ENCODE results near the gene CIITA. TPM values are rescaled to one million over a fixed set of nuclear protein-coding genes. Genes with fewer than 3 reads are reported as not detected.
"Not testable (repeated sequence)": the region's sequence is repeated elsewhere in the genome, so short reads cannot be mapped to it uniquely, and the experiment has no call there.

CIITA gene
- total RNA-seq, 2 experiments from 2014 or later, result 1.4 to 1.5 TPM

- no peak overlapping the region for H3K27ac Mint-ChIP-seq
- no peak overlapping the region for H3K4me3 Mint-ChIP-seq
- no peaks in the 10 kb centered on the region for H3K27me3 Mint-ChIP-seq
- H3K9me3 Mint-ChIP-seq, result no peaks in the 10 kb centered on the region
- DNase-seq, result peak; percentile 77
- peaks cover 8% of the 10 kb centered on the region for H3K4me1 Mint-ChIP-seq
- no peaks in the 10 kb centered on the region for H3K36me3 Mint-ChIP-seq
These were observed 41.4 kb downstream of the CIITA start for GRCh38 chr16:10918294-10919002.

- DNase-seq, result no peak
- Mint-ChIP-seq H3K36me3 (no peaks in the 10 kb centered on the region), H3K4me3 (no peak overlapping the region), H3K27me3 (no peaks in the 10 kb centered on the region), H3K27ac (no peak overlapping the region), H3K4me1 (peaks cover 8% of the 10 kb centered on the region), H3K9me3 (no peaks in the 10 kb centered on the region)
These were observed 42.0 kb downstream of the CIITA start for GRCh38 chr16:10919003-10919351.

GRCh38 chr16:10920726-10921427 lies 43.9 kb downstream of the CIITA start:
- no peak overlapping the region for H3K27ac Mint-ChIP-seq
- H3K9me3 Mint-ChIP-seq, result no peaks in the 10 kb centered on the region
- no peak overlapping the region for H3K4me3 Mint-ChIP-seq
- DNase-seq, result no peak
- H3K4me1 Mint-ChIP-seq, result peaks cover 2% of the 10 kb centered on the region
- peaks cover 11% of the 10 kb centered on the region for H3K36me3 Mint-ChIP-seq
- no peaks in the 10 kb centered on the region for H3K27me3 Mint-ChIP-seq

DNA sequence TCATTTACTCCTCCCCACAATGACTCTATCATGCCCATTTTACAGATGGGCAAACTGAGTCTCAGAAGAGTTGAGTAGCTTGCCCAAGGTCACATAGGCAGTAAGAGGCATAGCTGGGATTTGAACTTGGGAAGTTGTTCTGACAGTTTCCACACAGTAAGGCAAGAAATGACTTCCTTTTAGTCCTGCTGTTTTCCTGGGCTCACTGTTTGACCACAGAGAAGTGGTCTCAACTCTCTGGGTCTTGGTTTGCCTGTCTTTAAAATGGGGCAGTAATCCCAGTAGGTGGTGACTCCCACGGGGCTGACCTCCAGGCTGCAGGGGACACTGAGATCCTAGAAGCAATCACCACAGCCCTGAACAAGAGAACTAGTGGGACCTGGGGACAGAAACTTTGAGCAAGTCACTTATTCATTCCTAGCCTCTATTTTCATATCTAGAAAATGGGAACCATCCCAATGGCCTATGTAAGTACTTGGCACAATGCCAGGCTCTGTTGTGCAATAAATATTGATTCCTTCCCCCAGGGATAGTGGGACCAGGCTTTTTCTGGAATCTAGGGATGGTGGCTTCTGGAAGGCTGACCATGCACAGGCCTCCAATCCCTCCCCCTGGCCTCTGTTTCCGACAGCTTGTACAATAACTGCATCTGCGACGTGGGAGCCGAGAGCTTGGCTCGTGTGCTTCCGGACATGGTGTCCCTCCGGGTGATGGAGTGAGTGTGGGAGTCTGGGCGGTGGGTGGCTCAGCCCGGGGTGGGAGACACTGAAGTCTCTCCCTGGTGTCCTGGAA lies 44.7 kb downstream of the CIITA start:
- no peak for DNase-seq
- Mint-ChIP-seq H3K27me3 (no peaks in the 10 kb centered on the region), H3K4me3 (no peak overlapping the region), H3K27ac (no peak overlapping the region), H3K36me3 (peaks cover 17% of the 10 kb centered on the region), H3K4me1 (no peaks in the 10 kb centered on the region), H3K9me3 (no peaks in the 10 kb centered on the region)

DNA sequence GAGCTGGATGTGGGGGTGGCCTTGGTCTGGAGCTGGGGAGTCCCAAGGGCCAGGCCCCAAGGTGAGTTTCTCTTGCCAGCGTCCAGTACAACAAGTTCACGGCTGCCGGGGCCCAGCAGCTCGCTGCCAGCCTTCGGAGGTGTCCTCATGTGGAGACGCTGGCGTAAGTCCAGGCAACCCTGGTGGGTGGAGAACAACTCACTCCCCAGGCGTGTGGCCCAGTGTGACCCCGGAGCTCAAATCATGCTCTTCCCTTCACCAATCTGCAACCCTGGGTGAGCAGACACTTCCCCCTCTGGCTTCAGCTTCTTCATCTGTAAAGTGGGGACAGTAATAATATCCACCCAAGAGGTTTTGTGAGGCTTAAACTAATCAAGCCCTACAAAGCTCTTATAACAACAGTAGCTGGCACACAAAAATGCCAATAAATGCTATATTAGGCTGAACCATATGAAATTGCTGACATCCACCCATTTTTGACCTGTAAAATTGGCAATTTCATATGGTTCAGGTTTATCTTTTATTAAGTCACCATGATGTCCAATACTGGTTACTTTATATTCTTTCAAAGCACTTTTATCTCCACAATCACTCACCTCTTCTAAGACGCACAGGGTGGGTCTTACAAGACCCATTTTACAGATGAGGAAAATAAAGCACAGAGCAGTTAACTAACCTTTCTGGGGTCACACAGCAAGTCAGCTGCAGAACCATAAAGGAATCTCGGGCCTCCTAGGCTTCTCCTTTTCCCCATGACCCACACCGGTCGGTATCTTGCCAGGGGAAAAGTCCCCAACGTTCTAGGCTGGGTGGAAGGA lies 45.5 kb downstream of the CIITA start:
- Mint-ChIP-seq H3K4me1 (no peaks in the 10 kb centered on the region), H3K27me3 (no peaks in the 10 kb centered on the region), H3K9me3 (no peaks in the 10 kb centered on the region), H3K27ac (no peak overlapping the region), H3K4me3 (no peak overlapping the region), H3K36me3 (peaks cover 18% of the 10 kb centered on the region)
- no peak for DNase-seq

DNA sequence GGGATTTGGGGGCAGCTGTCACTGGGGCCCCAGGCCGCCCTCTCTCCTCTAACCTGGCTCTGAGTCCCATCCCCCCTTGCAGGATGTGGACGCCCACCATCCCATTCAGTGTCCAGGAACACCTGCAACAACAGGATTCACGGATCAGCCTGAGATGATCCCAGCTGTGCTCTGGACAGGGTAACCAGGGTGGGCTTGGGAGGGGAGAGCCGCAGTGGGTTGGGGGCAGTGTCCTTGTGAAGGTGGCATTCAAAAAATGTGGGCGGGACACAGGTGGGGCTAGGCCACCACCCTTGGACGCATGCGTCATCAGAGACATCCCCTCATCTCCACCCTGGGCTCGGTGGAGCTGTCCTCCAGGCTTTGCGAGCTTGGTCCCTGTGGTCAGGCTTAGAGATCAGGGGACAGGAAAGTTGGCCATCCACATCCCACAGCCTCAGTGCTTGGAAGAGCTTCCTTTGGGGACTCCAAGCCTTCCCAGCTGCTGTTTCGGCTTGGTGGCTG lies 46.2 kb downstream of the CIITA start:
- Mint-ChIP-seq H3K4me3 (no peak overlapping the region), H3K27me3 (no peaks in the 10 kb centered on the region), H3K4me1 (no peaks in the 10 kb centered on the region), H3K36me3 (peaks cover 23% of the 10 kb centered on the region), H3K27ac (no peak overlapping the region), H3K9me3 (no peaks in the 10 kb centered on the region)
- no peak for DNase-seq

- no peaks in the 10 kb centered on the region for H3K27me3 Mint-ChIP-seq
- no peaks in the 10 kb centered on the region for H3K4me1 Mint-ChIP-seq
- no peak overlapping the region for H3K4me3 Mint-ChIP-seq
- H3K36me3 Mint-ChIP-seq, result peaks cover 23% of the 10 kb centered on the region
- no peak overlapping the region for H3K27ac Mint-ChIP-seq
- no peak for DNase-seq
- H3K9me3 Mint-ChIP-seq, result no peaks in the 10 kb centered on the region
These were observed 46.7 kb downstream of the CIITA start for GRCh38 chr16:10923650-10924214.

GRCh38 chr16:10925285-10925684 lies 48.3 kb downstream of the CIITA start:
- H3K4me1 Mint-ChIP-seq, H3K27ac Mint-ChIP-seq, H3K4me3 Mint-ChIP-seq, DNase-seq, H3K27me3 Mint-ChIP-seq, H3K9me3 Mint-ChIP-seq: not testable (repeated sequence)
- peaks cover 23% of the 10 kb centered on the region for H3K36me3 Mint-ChIP-seq

DNA sequence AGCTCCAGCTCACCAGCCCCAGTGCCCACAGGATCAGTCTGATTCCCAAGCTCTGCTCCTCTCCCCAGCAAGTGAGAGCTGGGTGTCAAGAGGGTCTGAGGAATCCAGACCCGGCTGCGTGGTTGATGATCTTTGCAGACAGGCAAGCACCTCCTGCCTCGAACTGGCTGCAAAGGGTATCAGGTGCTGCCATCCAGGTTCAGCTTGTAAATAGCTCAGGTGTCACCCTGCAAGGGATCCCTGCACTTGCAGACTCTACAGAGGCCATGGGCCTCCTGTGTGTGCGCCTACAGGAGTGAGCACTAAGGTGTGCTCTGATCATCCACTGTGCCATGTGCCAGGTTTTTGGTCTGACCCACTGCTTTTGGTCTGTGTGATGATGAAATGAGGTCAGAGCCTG lies 49.1 kb downstream of the CIITA start:
- no peak for DNase-seq
- no peak overlapping the region for H3K27ac Mint-ChIP-seq
- H3K9me3 Mint-ChIP-seq, result no peaks in the 10 kb centered on the region
- no peaks in the 10 kb centered on the region for H3K27me3 Mint-ChIP-seq
- no peak overlapping the region for H3K4me3 Mint-ChIP-seq
- peaks cover 6% of the 10 kb centered on the region for H3K4me1 Mint-ChIP-seq
- H3K36me3 Mint-ChIP-seq, result peaks cover 23% of the 10 kb centered on the region

- Mint-ChIP-seq H3K27me3 (no peaks in the 10 kb centered on the region), H3K4me3 (no peak overlapping the region), H3K9me3 (no peaks in the 10 kb centered on the region), H3K36me3 (peaks cover 23% of the 10 kb centered on the region), H3K27ac (no peak overlapping the region), H3K4me1 (peaks cover 12% of the 10 kb centered on the region)
- DNase-seq, result no peak
These were observed 49.9 kb downstream of the CIITA start for GRCh38 chr16:10926867-10927266.

DNA sequence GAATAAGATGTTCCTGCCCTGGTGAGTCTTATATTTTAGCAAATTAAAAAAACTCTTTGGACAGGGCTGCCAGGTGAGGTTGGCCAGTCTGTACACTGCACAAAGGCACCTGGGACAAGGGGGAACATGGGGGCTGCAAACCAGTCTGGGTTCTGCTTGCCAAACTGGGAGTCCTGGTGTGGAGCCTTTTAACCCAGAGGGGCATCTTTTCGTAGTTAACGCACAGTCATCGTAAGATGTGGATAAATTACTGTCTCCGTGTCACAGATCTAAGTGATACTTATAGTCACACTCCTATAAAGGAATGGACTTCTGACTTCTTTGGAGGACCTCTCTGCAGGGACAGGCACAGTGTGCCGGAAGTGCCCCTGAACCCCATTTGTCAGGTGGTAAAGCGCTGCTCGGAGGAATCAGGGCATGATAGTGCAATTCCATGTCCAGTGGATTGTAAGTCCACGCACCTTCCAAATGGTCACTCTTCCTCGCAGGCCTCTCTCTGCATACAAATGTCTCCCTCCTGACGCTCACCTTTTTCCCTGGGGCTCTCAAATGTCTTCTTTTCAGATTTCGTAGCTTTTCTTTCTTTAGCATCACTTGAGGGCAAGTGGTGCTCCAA lies 50.6 kb downstream of the CIITA start:
- Mint-ChIP-seq H3K9me3 (no peaks in the 10 kb centered on the region), H3K27ac (no peak overlapping the region), H3K27me3 (no peaks in the 10 kb centered on the region), H3K4me3 (no peak overlapping the region), H3K4me1 (peaks cover 12% of the 10 kb centered on the region), H3K36me3 (peaks cover 24% of the 10 kb centered on the region)
- DNase-seq, result no peak

DNA sequence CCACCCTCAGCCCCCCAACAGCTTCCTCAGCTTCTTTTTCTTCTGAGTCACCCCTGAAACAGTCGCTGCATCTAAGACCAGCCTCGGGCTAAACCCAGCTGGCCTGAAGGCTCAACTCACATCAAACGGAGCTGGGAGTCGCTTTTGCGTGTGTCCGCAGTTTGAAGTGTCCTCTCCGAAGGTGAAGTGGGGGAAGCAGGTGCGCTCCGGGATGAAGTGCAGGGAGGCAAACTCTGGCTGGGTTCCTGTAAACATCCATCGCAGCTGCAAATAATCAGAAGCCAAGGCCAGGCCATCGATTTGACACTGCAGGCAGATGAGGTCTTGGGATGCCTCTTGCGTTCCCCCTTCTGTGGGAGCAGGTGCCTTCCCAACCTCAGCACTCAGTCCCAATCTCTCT lies 52.1 kb downstream of the CIITA start:
- H3K27ac Mint-ChIP-seq, H3K27me3 Mint-ChIP-seq, H3K9me3 Mint-ChIP-seq, H3K4me3 Mint-ChIP-seq, DNase-seq: not testable (repeated sequence)
- Mint-ChIP-seq H3K36me3 (peaks cover 28% of the 10 kb centered on the region), H3K4me1 (peaks cover 21% of the 10 kb centered on the region)

GRCh38 chr16:10929853-10930754 lies 53.1 kb downstream of the CIITA start:
- Mint-ChIP-seq H3K4me3 (no peak overlapping the region), H3K36me3 (peaks cover 23% of the 10 kb centered on the region), H3K27me3 (no peaks in the 10 kb centered on the region), H3K4me1 (peaks cover 29% of the 10 kb centered on the region), H3K9me3 (no peaks in the 10 kb centered on the region), H3K27ac (no peak overlapping the region)
- DNase-seq, result no peak
